HFF-Myc (cell line): ENCODE measurements around the gene HES3.

Source experiments
- DNase-seq: peaks from one replicate; pipeline ENCODE4 v3.0.0-alpha.2; 2011; ENCODE audit warnings: low read depth; ENCODE audit errors: extremely low read depth
- H3K4me3 ChIP-seq: replicated peaks from 2 replicates; pipeline ENCODE4 v1.5.1; 2011; ENCODE audit warnings: low read depth, mild to moderate bottlenecking, control low read depth, low read length
- TF ChIP-seq, protein P1 (sequence below): IDR thresholded peaks from 2 replicates; pipeline ENCODE4 v1.5.1; 2012; ENCODE audit warnings: mild to moderate bottlenecking, low read depth, low read length, control low read depth; ENCODE audit errors: missing control alignments

Gene HES3

DNA sequence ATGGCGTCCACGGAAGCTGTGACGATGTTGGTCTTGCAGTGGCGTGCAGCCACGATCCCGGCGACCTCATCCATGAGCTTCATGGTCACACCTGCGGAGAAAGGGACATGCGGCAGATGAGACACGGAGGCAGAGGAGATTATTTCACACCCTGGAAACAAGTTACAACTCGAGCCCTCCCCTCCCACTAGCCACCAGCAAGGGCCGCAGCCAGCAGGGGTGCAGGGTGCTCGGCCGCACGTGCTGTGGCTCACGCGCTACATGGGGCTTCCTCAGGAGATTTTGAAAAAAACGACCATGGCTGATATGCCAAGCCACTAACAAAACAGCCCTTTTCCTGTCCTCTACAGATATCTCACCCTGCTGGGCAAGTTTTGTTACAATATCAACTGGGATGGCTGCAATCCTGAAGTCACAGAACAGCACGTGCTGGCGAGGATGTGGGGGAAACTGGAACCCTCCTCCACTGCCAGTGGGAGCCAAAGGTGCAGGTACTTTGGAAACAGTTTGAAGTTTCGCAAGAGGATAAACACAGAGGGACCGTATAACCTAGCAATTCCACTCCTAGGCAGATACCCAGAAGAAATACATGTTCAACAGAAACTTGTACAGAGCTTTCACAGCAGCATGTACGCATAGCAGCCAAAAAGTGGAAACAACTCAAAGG, 51.0 kb downstream of the HES3 start:
- DNase-seq, result no peak
- TF ChIP-seq, protein P1, sequence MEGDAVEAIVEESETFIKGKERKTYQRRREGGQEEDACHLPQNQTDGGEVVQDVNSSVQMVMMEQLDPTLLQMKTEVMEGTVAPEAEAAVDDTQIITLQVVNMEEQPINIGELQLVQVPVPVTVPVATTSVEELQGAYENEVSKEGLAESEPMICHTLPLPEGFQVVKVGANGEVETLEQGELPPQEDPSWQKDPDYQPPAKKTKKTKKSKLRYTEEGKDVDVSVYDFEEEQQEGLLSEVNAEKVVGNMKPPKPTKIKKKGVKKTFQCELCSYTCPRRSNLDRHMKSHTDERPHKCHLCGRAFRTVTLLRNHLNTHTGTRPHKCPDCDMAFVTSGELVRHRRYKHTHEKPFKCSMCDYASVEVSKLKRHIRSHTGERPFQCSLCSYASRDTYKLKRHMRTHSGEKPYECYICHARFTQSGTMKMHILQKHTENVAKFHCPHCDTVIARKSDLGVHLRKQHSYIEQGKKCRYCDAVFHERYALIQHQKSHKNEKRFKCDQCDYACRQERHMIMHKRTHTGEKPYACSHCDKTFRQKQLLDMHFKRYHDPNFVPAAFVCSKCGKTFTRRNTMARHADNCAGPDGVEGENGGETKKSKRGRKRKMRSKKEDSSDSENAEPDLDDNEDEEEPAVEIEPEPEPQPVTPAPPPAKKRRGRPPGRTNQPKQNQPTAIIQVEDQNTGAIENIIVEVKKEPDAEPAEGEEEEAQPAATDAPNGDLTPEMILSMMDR, result no peak
- no peak overlapping the region for H3K4me3 ChIP-seq
